ENCODE results near the gene PTPRM. TPM values are rescaled to one million over a fixed set of nuclear protein-coding genes. Genes with fewer than 3 reads are reported as not detected.

Gene PTPRM
- total RNA-seq, 2 experiments from 2014 or later, result 2.1 to 3.0 TPM

DNA sequence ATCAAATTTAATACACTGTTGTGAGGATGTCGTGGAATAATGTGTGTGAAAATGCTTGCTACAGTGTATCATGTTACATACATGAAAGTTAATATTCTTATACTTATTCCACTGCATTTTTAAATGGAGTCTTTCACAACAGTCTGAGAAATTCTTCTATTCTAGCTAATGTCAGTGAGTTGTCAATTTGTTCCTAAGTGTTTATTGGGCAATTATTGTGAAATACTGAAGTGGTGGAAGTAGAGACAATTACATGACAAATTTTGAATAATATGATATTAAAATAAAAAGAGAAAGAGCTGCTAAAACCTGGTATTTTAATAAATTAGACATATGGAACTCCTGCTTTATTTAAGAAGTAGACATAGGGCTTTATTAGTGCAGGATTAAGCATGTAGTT is 176.1 kb downstream of the PTPRM start:
- TF ChIP-seq, protein P1, sequence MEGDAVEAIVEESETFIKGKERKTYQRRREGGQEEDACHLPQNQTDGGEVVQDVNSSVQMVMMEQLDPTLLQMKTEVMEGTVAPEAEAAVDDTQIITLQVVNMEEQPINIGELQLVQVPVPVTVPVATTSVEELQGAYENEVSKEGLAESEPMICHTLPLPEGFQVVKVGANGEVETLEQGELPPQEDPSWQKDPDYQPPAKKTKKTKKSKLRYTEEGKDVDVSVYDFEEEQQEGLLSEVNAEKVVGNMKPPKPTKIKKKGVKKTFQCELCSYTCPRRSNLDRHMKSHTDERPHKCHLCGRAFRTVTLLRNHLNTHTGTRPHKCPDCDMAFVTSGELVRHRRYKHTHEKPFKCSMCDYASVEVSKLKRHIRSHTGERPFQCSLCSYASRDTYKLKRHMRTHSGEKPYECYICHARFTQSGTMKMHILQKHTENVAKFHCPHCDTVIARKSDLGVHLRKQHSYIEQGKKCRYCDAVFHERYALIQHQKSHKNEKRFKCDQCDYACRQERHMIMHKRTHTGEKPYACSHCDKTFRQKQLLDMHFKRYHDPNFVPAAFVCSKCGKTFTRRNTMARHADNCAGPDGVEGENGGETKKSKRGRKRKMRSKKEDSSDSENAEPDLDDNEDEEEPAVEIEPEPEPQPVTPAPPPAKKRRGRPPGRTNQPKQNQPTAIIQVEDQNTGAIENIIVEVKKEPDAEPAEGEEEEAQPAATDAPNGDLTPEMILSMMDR (IDR thresholded peaks at IDR 0.05), result no peak
- POLR2A ChIA-PET, result no interaction called here
- no peak overlapping the region for H3K27ac Mint-ChIP-seq
- ATAC-seq, result no peak
- intact Hi-C loops (cut with micrococcal nuclease), result no loop called here
- H3K36me3 Mint-ChIP-seq (ENCODE audit: low read depth), result no peaks in the 10 kb centered on the region
- H3K9me3 Mint-ChIP-seq, result peaks cover 8% of the 10 kb centered on the region
- CTCF ChIA-PET, result no interaction called here
- no peak for DNase-seq
- no peaks in the 10 kb centered on the region for H3K27me3 Mint-ChIP-seq
- no peak overlapping the region for H3K4me3 Mint-ChIP-seq
- no peaks in the 10 kb centered on the region for H3K4me1 Mint-ChIP-seq (ENCODE audit: low read depth)

DNA sequence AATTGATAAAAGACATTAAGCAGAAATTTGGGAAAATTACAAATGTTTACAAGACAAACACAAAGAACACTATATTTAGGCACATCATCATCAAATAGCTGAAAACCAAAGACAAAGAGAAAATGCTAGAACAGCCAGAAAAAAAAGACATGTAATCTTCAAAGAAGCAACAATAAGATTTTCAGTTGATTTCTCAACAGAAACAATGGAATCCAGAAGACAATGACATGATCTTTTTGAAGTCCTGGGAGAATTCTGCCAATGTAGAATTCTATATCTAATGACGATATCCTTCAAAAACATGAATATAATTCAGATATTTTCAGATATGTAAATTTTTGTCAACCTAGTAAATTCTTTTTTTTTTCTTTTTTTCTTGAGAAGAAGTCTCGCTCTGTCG is 179.0 kb downstream of the PTPRM start:
- ATAC-seq, result no peak
- intact Hi-C loops (cut with micrococcal nuclease), result no loop called here
- Mint-ChIP-seq H3K9me3 (peaks cover 8% of the 10 kb centered on the region), H3K4me1 (ENCODE audit: low read depth) (no peaks in the 10 kb centered on the region), H3K27ac (no peak overlapping the region), H3K27me3 (no peaks in the 10 kb centered on the region), H3K4me3 (no peak overlapping the region), H3K36me3 (ENCODE audit: low read depth) (no peaks in the 10 kb centered on the region)
- ChIA-PET CTCF (no interaction called here), POLR2A (no interaction called here)
- no peak for DNase-seq
- TF ChIP-seq, protein P1 (IDR thresholded peaks at IDR 0.05), result no peak

DNA sequence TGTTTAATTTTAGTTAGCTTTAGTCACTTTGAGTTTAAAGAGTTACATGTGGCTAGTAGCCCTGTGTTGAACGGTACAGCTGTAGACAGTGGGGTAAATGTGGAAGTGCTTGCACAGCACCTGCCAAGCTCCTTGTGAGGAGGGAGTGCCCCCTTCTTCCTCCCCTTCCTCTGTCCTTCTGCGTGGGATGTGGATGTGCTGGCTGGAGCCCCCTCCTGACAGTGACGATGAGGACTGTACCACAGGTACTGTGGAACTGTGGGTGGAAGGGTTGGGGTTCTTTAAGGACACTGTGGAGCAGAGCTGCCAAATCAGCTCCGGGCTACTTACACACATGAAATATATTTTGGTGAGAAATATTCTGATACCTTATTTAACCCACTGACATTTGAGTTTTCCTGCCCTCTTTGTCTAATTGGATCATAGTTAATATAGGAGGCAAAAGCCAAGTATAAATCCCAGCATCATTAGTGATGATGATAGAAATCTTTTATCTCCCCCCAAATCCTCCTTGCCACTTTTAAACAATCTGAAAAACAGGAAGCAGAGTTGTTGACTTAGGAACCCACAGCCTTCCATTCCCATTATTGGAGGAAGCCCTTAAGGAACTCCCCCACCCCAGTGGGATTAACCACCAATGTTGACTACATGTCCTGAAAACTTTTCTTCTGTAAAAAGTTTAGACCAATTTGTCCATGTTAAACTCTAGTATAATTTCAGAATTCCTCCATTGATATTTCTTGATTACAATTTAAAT is 181.3 kb downstream of the PTPRM start:
- intact Hi-C loops (cut with micrococcal nuclease), result no loop called here
- CTCF ChIA-PET, result no interaction called here
- Mint-ChIP-seq H3K9me3 (peaks cover 8% of the 10 kb centered on the region), H3K36me3 (ENCODE audit: low read depth) (no peaks in the 10 kb centered on the region), H3K27me3 (no peaks in the 10 kb centered on the region), H3K4me3 (no peak overlapping the region), H3K4me1 (ENCODE audit: low read depth) (no peaks in the 10 kb centered on the region), H3K27ac (no peak overlapping the region)
- TF ChIP-seq, protein P1 (IDR thresholded peaks at IDR 0.05), result no peak
- POLR2A ChIA-PET, result no interaction called here
- no peak for ATAC-seq
- no peak for DNase-seq

DNA sequence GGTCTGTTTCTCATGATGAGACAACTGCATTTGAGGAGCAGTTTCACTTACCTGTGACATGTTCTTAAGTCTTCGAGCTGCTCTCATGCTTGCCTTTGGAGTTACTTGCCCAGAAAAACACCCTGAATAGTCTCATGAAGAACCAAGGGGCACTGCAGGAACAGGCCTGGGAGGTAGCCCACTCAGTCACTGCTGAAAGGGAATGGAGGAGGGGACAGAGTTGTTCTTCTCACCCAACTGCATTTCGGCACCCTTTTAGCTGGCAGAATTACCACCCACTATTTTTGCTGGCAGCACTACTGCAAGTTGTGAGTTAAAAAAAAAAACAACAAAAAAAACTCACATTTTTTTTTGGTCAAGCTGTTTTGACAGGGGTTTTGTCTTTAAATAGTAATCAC is 181.9 kb downstream of the PTPRM start:
- no peaks in the 10 kb centered on the region for H3K4me1 Mint-ChIP-seq (ENCODE audit: low read depth)
- intact Hi-C loops (cut with micrococcal nuclease), result no loop called here
- no peaks in the 10 kb centered on the region for H3K36me3 Mint-ChIP-seq (ENCODE audit: low read depth)
- ChIA-PET CTCF (no interaction called here), POLR2A (no interaction called here)
- TF ChIP-seq, protein P1 (IDR thresholded peaks at IDR 0.05), result no peak
- ATAC-seq, result no peak
- H3K27ac Mint-ChIP-seq, result no peak overlapping the region
- H3K27me3 Mint-ChIP-seq, result no peaks in the 10 kb centered on the region
- peaks cover 8% of the 10 kb centered on the region for H3K9me3 Mint-ChIP-seq
- no peak overlapping the region for H3K4me3 Mint-ChIP-seq
- DNase-seq, result no peak

DNA sequence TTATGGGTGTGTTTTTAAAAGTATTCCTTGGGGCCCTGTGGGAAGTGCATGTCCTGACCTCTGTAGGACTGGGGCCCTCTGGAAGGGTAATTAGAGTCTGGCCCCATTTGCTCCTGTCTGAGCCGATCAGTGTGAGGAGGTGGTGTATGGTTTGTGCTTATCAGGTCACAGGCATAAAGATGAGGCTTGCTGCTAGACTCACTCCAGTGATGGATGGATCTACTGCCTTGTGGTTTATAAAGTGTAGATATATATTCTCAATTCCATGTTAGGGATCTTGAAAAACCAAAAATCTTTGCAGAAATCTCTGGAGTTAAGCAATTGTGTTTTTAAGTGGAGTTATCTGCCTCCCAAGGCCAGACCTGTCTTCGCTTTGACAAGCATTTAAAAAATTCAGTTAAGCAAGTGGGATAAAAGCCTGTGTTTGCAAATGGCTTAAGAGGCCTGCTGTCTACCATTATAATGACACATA is 182.4 kb downstream of the PTPRM start:
- Mint-ChIP-seq H3K27ac (no peak overlapping the region), H3K4me1 (ENCODE audit: low read depth) (no peaks in the 10 kb centered on the region), H3K36me3 (ENCODE audit: low read depth) (no peaks in the 10 kb centered on the region), H3K4me3 (no peak overlapping the region), H3K27me3 (no peaks in the 10 kb centered on the region), H3K9me3 (peaks cover 8% of the 10 kb centered on the region)
- ChIA-PET POLR2A (no interaction called here), CTCF (no interaction called here)
- TF ChIP-seq, protein P1 (IDR thresholded peaks at IDR 0.05), result no peak
- intact Hi-C loops (cut with micrococcal nuclease), result no loop called here
- DNase-seq, result no peak
- ATAC-seq, result no peak

Measured in activated CD8-positive, alpha-beta T cell treated with anti-CD3 and anti-CD28 coated beads for 36 hours (primary cell).